Astrocyte of the spinal cord (primary cell): ENCODE results near the gene NDUFA11.

ENCODE experiments used
- DNase-seq: peaks from one replicate; pipeline ENCODE4 v3.0.0; 2011; ENCODE audit warnings: low read depth, low spot score
- H3K4me3 ChIP-seq: 2 replicates; pipeline ENCODE4 v1.5.1; 2011; ENCODE audit warnings: low read depth, mild to moderate bottlenecking, low read length, moderate library complexity
- in situ Hi-C: cut with HindIII; loops from 2 replicates; pipeline ENCODE4 v1.10.0; 2017; ENCODE audit warnings: low sequenced_read_pairs
- TF ChIP-seq, protein P1 (sequence below): IDR thresholded peaks from 2 replicates; pipeline ENCODE4 v1.5.1; 2012; ENCODE audit warnings: low read depth, mild to moderate bottlenecking, low read length, inconsistent platforms

Gene NDUFA11

DNA sequence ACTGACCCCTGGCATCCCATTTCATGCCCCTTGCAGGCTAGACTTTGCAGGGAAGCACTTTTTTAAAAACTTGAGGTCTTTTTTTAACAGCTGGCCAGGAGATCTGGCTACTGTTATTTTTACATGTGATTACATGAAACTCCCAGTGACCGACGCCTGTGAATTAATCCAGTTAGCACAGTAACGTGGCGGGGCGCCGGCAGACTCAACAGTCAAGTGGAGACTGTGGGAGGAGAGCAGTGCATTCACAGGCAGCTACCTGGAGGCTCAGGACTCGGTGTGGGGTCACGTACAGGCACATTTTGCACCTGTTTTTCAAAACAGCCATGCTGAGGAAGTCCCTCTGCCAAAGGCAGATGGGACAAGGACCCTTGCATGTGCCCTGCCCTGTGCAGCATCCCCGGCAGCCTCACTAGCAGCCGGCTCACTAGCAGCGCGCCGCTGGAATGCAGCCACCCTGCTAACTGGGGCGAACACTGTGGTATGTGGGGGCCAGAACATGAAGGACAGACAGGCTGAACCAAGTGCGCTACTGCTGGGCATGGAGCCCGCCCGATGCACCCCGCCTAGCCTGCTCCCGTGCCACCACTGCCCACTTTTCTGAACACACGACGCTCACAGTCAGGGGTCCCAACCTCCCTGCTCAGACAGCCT is 29.1 kb upstream of the NDUFA11 start:
- no peak overlapping the region for H3K4me3 ChIP-seq
- TF ChIP-seq, protein P1, sequence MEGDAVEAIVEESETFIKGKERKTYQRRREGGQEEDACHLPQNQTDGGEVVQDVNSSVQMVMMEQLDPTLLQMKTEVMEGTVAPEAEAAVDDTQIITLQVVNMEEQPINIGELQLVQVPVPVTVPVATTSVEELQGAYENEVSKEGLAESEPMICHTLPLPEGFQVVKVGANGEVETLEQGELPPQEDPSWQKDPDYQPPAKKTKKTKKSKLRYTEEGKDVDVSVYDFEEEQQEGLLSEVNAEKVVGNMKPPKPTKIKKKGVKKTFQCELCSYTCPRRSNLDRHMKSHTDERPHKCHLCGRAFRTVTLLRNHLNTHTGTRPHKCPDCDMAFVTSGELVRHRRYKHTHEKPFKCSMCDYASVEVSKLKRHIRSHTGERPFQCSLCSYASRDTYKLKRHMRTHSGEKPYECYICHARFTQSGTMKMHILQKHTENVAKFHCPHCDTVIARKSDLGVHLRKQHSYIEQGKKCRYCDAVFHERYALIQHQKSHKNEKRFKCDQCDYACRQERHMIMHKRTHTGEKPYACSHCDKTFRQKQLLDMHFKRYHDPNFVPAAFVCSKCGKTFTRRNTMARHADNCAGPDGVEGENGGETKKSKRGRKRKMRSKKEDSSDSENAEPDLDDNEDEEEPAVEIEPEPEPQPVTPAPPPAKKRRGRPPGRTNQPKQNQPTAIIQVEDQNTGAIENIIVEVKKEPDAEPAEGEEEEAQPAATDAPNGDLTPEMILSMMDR: no peak
- in situ Hi-C loops: no loop called here

DNA sequence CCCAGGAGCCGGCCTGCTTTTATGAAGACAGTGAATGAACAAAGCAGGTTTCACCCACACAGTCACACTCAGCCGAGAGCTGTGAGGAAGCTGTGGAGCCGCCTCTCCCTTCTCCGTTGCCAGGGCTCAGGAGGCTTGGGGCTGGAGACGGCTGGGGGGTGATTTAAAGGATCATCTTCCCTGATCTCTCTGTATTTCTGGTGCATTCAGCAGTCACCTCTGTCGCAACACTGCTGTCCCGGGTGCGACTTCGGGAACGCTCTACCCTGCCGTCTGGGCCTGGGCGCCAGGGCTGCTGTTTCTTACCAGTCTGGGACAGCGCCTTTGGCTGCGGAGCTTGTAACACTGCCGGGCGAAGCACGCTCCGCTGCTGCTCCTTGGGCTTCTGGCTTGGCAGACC is 28.6 kb upstream of the NDUFA11 start:
- H3K4me3 ChIP-seq: no peak overlapping the region
- TF ChIP-seq, protein P1: no peak
- DNase-seq: no peak
- in situ Hi-C loops: no loop called here

More for the DNA sequence above, 29.1 kb upstream of the NDUFA11 start:
- DNase-seq: no peak

DNA sequence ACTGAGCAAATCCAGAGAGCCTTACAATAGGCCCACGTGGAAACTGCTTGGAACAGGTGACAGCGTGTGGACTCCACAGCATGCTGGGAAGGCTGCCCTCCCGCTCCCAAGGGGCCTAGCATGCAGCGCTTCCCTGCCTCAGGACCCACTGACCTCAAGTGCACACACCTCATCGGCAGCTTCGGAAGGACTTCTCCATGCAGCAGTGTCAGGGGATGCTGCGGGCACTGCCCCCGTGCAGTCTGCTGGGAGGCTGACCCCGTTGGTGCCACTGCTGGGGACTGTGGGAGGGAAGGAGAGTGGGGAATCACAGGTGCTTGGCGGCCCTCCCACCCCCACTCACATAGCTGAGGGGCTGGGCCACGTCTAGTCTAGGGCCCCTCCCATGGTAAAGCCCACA is 27.7 kb upstream of the NDUFA11 start:
- DNase-seq: no peak
- in situ Hi-C loops: no loop called here
- TF ChIP-seq, protein P1: no peak
- no peak overlapping the region for H3K4me3 ChIP-seq

DNA sequence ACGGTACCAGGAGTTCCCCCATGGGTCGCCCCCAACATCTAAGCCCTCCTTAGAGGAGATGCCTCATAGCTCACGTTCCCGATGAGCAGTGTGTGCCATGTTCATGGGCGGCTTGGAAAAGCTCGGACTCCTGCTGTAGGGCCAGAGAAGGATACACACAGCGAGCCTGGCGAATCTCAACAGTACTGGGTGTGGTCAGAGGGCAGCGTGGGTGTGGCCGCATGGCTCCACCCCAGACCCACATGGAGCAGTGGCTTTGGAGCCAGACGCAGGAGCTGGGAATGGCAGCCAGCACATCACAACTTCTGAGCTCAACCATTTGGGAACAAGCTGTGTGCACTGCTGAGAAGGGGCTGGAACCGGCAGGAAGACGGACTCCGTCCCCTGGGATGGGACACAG is 26.0 kb upstream of the NDUFA11 start:
- DNase-seq: no peak

DNA sequence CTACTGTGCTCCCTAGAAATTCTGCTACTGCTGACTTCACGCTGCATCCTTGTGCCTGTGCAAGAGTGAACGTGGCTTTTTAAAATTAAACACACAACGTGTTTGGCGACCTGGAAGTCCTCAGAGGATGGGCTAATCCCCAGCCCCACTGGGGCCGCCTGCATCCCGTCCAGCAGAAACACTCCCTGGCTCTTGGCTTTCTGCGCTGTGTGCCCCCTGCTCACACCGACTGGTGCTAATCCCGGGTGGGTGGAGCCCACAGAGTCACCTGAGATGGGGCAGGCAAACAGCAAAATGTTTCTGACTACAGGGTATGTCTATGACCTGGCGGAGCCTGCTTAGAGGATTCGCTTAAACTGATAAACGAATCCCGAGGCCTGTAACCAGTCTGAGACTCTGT is 25.6 kb upstream of the NDUFA11 start:
- TF ChIP-seq, protein P1: no peak
- in situ Hi-C loops: no loop called here
- H3K4me3 ChIP-seq: no peak overlapping the region
- no peak for DNase-seq

More for the DNA sequence above, 26.0 kb upstream of the NDUFA11 start:
- TF ChIP-seq, protein P1: no peak
- no peak overlapping the region for H3K4me3 ChIP-seq
- in situ Hi-C loops: no loop called here

DNA sequence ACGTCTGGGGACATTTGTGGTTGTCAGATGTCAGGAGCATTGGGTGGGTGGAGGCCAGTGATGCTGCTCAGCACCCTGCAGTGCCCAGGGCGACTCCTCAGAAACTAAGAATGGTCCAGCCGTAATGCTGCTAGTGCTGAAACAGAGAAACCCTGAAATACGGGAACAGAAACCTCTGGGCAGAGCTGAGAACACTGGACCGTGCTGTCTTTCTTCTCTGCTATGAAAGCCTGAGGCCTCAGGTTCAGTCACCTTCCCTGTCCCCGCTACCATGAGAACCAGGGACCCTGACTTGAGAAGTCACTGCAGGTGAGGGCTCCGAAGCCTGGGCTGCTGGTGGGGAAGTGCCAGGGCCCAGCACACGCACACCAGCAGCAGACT is 23.8 kb upstream of the NDUFA11 start:
- TF ChIP-seq, protein P1: no peak
- no peak for DNase-seq
- H3K4me3 ChIP-seq: no peak overlapping the region
- in situ Hi-C loops: no loop called here
